ENCODE data around the gene UBE2J1. TPM values are rescaled to one million over a fixed set of nuclear protein-coding genes. Genes with fewer than 3 reads are reported as not detected.

Gene UBE2J1
- polyA plus RNA-seq, 2 donors, result 17.3 to 19.4 TPM

- Histone ChIP-seq H3K36me3 (ENCODE audit: control insufficient read depth in 2 of 2, insufficient read depth in 2 of 2, low read length in 1 of 2) (no peaks in the 10 kb centered on the region), H3K4me3 (ENCODE audit: low read depth in 1 of 2, low read length in 2 of 2) (no peak overlapping the region), H3K27me3 (ENCODE audit: control insufficient read depth in 1 of 2, insufficient read depth in 2 of 2, low read length in 2 of 2) (no peaks in the 10 kb centered on the region), H3K9me3 (ENCODE audit: control insufficient read depth in 2 of 2, insufficient read depth in 1 of 2, low read depth in 1 of 2, low read length in 1 of 2) (no peaks in the 10 kb centered on the region), H3K27ac (ENCODE audit: low read depth in 2 of 2, low read length in 1 of 2) (no peak overlapping the region), H3K4me1 (ENCODE audit: control insufficient read depth in 2 of 2, insufficient read depth in 2 of 2, low read length in 1 of 2) (peaks cover 0 to 3% of the 10 kb centered on the region in 2 donors)
- WGBS, 2 donors, result 6 to 7% methylated on average over 7 of the region's 7 CpGs
These were observed 16.5 kb upstream of the UBE2J1 start for GRCh38 chr6:89368999-89369398.

GRCh38 chr6:89368107-89368506 lies 15.6 kb upstream of the UBE2J1 start:
- H3K4me3 ChIP-seq (ENCODE audit: low read depth in 1 of 2, low read length in 2 of 2), result no peak overlapping the region
- H3K9me3 ChIP-seq (ENCODE audit: control insufficient read depth in 2 of 2, insufficient read depth in 1 of 2, low read depth in 1 of 2, low read length in 1 of 2), result no peaks in the 10 kb centered on the region
- H3K27me3 ChIP-seq (ENCODE audit: control insufficient read depth in 1 of 2, insufficient read depth in 2 of 2, low read length in 2 of 2), result no peaks in the 10 kb centered on the region
- no peaks in the 10 kb centered on the region for H3K36me3 ChIP-seq (ENCODE audit: control insufficient read depth in 2 of 2, insufficient read depth in 2 of 2, low read length in 1 of 2)
- peaks cover 0 to 3% of the 10 kb centered on the region in 2 donors for H3K4me1 ChIP-seq (ENCODE audit: control insufficient read depth in 2 of 2, insufficient read depth in 2 of 2, low read length in 1 of 2)
- WGBS, 2 donors, result 33 to 37% methylated on average over 6 of the region's 6 CpGs
- H3K27ac ChIP-seq (ENCODE audit: low read depth in 2 of 2, low read length in 1 of 2), result no peak overlapping the region

GRCh38 chr6:89364586-89364985 lies 12.1 kb upstream of the UBE2J1 start:
- Histone ChIP-seq H3K36me3 (ENCODE audit: control insufficient read depth in 2 of 2, insufficient read depth in 2 of 2, low read length in 1 of 2) (no peaks in the 10 kb centered on the region), H3K9me3 (ENCODE audit: control insufficient read depth in 2 of 2, insufficient read depth in 1 of 2, low read depth in 1 of 2, low read length in 1 of 2) (no peaks in the 10 kb centered on the region), H3K4me1 (ENCODE audit: control insufficient read depth in 2 of 2, insufficient read depth in 2 of 2, low read length in 1 of 2) (no peaks in the 10 kb centered on the region), H3K27ac (ENCODE audit: low read depth in 2 of 2, low read length in 1 of 2) (no peak overlapping the region), H3K4me3 (ENCODE audit: low read depth in 1 of 2, low read length in 2 of 2) (no peak overlapping the region), H3K27me3 (ENCODE audit: control insufficient read depth in 1 of 2, insufficient read depth in 2 of 2, low read length in 2 of 2) (no peaks in the 10 kb centered on the region)

GRCh38 chr6:89361171-89361570 lies 8.6 kb upstream of the UBE2J1 start:
- H3K27me3 ChIP-seq (ENCODE audit: control insufficient read depth in 1 of 2, insufficient read depth in 2 of 2, low read length in 2 of 2), result no peaks in the 10 kb centered on the region
- no peak overlapping the region for H3K27ac ChIP-seq (ENCODE audit: low read depth in 2 of 2, low read length in 1 of 2)
- no peaks in the 10 kb centered on the region for H3K36me3 ChIP-seq (ENCODE audit: control insufficient read depth in 2 of 2, insufficient read depth in 2 of 2, low read length in 1 of 2)
- no peaks in the 10 kb centered on the region for H3K9me3 ChIP-seq (ENCODE audit: control insufficient read depth in 2 of 2, insufficient read depth in 1 of 2, low read depth in 1 of 2, low read length in 1 of 2)
- H3K4me3 ChIP-seq (ENCODE audit: low read depth in 1 of 2, low read length in 2 of 2), result no peak overlapping the region
- H3K4me1 ChIP-seq (ENCODE audit: control insufficient read depth in 2 of 2, insufficient read depth in 2 of 2, low read length in 1 of 2), result no peaks in the 10 kb centered on the region
- WGBS, 2 donors, result 78 to 82% methylated on average over 2 of the region's 2 CpGs

- Histone ChIP-seq H3K9me3 (ENCODE audit: control insufficient read depth in 2 of 2, insufficient read depth in 1 of 2, low read depth in 1 of 2, low read length in 1 of 2) (no peaks in the 10 kb centered on the region), H3K4me1 (ENCODE audit: control insufficient read depth in 2 of 2, insufficient read depth in 2 of 2, low read length in 1 of 2) (no peaks in the 10 kb centered on the region), H3K4me3 (ENCODE audit: low read depth in 1 of 2, low read length in 2 of 2) (no peak overlapping the region), H3K36me3 (ENCODE audit: control insufficient read depth in 2 of 2, insufficient read depth in 2 of 2, low read length in 1 of 2) (no peaks in the 10 kb centered on the region), H3K27me3 (ENCODE audit: control insufficient read depth in 1 of 2, insufficient read depth in 2 of 2, low read length in 2 of 2) (no peaks in the 10 kb centered on the region), H3K27ac (ENCODE audit: low read depth in 2 of 2, low read length in 1 of 2) (no peak overlapping the region)
- WGBS, 2 donors, result 93 to 95% methylated on average over 2 of the region's 2 CpGs
These were observed 8.0 kb upstream of the UBE2J1 start for GRCh38 chr6:89360415-89360999.

- no peaks in the 10 kb centered on the region for H3K4me1 ChIP-seq (ENCODE audit: control insufficient read depth in 2 of 2, insufficient read depth in 2 of 2, low read length in 1 of 2)
- no peaks in the 10 kb centered on the region for H3K9me3 ChIP-seq (ENCODE audit: control insufficient read depth in 2 of 2, insufficient read depth in 1 of 2, low read depth in 1 of 2, low read length in 1 of 2)
- 15 to 23% methylated on average over 1 of the region's 1 CpG for WGBS, 2 donors
- H3K4me3 ChIP-seq (ENCODE audit: low read depth in 1 of 2, low read length in 2 of 2), result no peak overlapping the region
- H3K36me3 ChIP-seq (ENCODE audit: control insufficient read depth in 2 of 2, insufficient read depth in 2 of 2, low read length in 1 of 2), result no peaks in the 10 kb centered on the region
- H3K27ac ChIP-seq (ENCODE audit: low read depth in 2 of 2, low read length in 1 of 2), result no peak overlapping the region
- H3K27me3 ChIP-seq (ENCODE audit: control insufficient read depth in 1 of 2, insufficient read depth in 2 of 2, low read length in 2 of 2), result no peaks in the 10 kb centered on the region
These were observed 7.0 kb upstream of the UBE2J1 start for GRCh38 chr6:89359561-89359960.

GRCh38 chr6:89357390-89357789 lies 4.9 kb upstream of the UBE2J1 start:
- Histone ChIP-seq H3K27ac (ENCODE audit: low read depth in 2 of 2, low read length in 1 of 2) (no peak overlapping the region), H3K36me3 (ENCODE audit: control insufficient read depth in 2 of 2, insufficient read depth in 2 of 2, low read length in 1 of 2) (no peaks in the 10 kb centered on the region), H3K9me3 (ENCODE audit: control insufficient read depth in 2 of 2, insufficient read depth in 1 of 2, low read depth in 1 of 2, low read length in 1 of 2) (no peaks in the 10 kb centered on the region), H3K27me3 (ENCODE audit: control insufficient read depth in 1 of 2, insufficient read depth in 2 of 2, low read length in 2 of 2) (no peaks in the 10 kb centered on the region), H3K4me1 (ENCODE audit: control insufficient read depth in 2 of 2, insufficient read depth in 2 of 2, low read length in 1 of 2) (no peaks in the 10 kb centered on the region), H3K4me3 (ENCODE audit: low read depth in 1 of 2, low read length in 2 of 2) (peak overlapping the region in 1 of 2 donors; percentile 18)
- 41 to 49% methylated on average over 3 of the region's 3 CpGs for WGBS, 2 donors

GRCh38 chr6:89356642-89357170 lies 4.2 kb upstream of the UBE2J1 start:
- H3K27ac ChIP-seq (ENCODE audit: low read depth in 2 of 2, low read length in 1 of 2), result no peak overlapping the region
- no peaks in the 10 kb centered on the region for H3K36me3 ChIP-seq (ENCODE audit: control insufficient read depth in 2 of 2, insufficient read depth in 2 of 2, low read length in 1 of 2)
- no peak overlapping the region for H3K4me3 ChIP-seq (ENCODE audit: low read depth in 1 of 2, low read length in 2 of 2)
- H3K4me1 ChIP-seq (ENCODE audit: control insufficient read depth in 2 of 2, insufficient read depth in 2 of 2, low read length in 1 of 2), result no peaks in the 10 kb centered on the region
- H3K27me3 ChIP-seq (ENCODE audit: control insufficient read depth in 1 of 2, insufficient read depth in 2 of 2, low read length in 2 of 2), result no peaks in the 10 kb centered on the region
- 48 to 56% methylated on average over 1 of the region's 1 CpG for WGBS, 2 donors
- no peaks in the 10 kb centered on the region for H3K9me3 ChIP-seq (ENCODE audit: control insufficient read depth in 2 of 2, insufficient read depth in 1 of 2, low read depth in 1 of 2, low read length in 1 of 2)

- WGBS, 2 donors, result 92 to 95% methylated on average over 2 of the region's 2 CpGs
- H3K27ac ChIP-seq (ENCODE audit: low read depth in 2 of 2, low read length in 1 of 2), result no peak overlapping the region
- H3K27me3 ChIP-seq (ENCODE audit: control insufficient read depth in 1 of 2, insufficient read depth in 2 of 2, low read length in 2 of 2), result no peaks in the 10 kb centered on the region
- peaks cover 0 to 3% of the 10 kb centered on the region in 2 donors for H3K4me1 ChIP-seq (ENCODE audit: control insufficient read depth in 2 of 2, insufficient read depth in 2 of 2, low read length in 1 of 2)
- H3K9me3 ChIP-seq (ENCODE audit: control insufficient read depth in 2 of 2, insufficient read depth in 1 of 2, low read depth in 1 of 2, low read length in 1 of 2), result no peaks in the 10 kb centered on the region
- H3K4me3 ChIP-seq (ENCODE audit: low read depth in 1 of 2, low read length in 2 of 2), result no peak overlapping the region
- no peaks in the 10 kb centered on the region for H3K36me3 ChIP-seq (ENCODE audit: control insufficient read depth in 2 of 2, insufficient read depth in 2 of 2, low read length in 1 of 2)
These were observed 3.1 kb upstream of the UBE2J1 start for GRCh38 chr6:89355511-89356194.
